Stimulated activated naive B cell treated with anti-CD40 and anti-IgM and Interleukin-4, amounts not matched to agents 10 μg/mL and 1 μg/mL and 100 μg/mL, for 72 hours (primary cell): ENCODE data around the gene RERE.

Source experiments
- ATAC-seq, 2 donors: fragments of 150-1000 bp; cut with Tn5 transposase; replicated peaks; 2 replicates each; pipeline ENCODE4 v1.10.0; 2021; ENCODE audit warnings: moderate library complexity in 1 of 2
- DNase-seq: peaks from one replicate; pipeline ENCODE4 v3.0.0; 2021
- H3K27ac Mint-ChIP-seq: one replicate; pipeline ENCODE4 v1.8.0; 2022; ENCODE audit warnings: mild to moderate bottlenecking, mixed read lengths
- H3K27me3 Mint-ChIP-seq, 2 donors: one replicate each; pipeline ENCODE4 v1.8.0; 2022; ENCODE audit warnings: mixed read lengths in 2 of 2
- H3K36me3 Mint-ChIP-seq, 2 donors: one replicate each; pipeline ENCODE4 v1.8.0; 2022; ENCODE audit warnings: mixed read lengths in 2 of 2, mild to moderate bottlenecking in 1 of 2
- H3K4me1 Mint-ChIP-seq, 2 donors: one replicate each; pipeline ENCODE4 v1.8.0; 2022; ENCODE audit warnings: mixed read lengths in 2 of 2, mild to moderate bottlenecking in 1 of 2
- H3K4me3 Mint-ChIP-seq, 2 donors: one replicate each; pipeline ENCODE4 v1.8.0; 2022; ENCODE audit warnings: mild to moderate bottlenecking in 2 of 2, mixed read lengths in 2 of 2, moderate library complexity in 1 of 2
- H3K9me3 Mint-ChIP-seq, 2 donors: one replicate each; pipeline ENCODE4 v1.8.0; 2022; ENCODE audit warnings: mixed read lengths in 2 of 2, mild to moderate bottlenecking in 1 of 2

RERE gene

DNA sequence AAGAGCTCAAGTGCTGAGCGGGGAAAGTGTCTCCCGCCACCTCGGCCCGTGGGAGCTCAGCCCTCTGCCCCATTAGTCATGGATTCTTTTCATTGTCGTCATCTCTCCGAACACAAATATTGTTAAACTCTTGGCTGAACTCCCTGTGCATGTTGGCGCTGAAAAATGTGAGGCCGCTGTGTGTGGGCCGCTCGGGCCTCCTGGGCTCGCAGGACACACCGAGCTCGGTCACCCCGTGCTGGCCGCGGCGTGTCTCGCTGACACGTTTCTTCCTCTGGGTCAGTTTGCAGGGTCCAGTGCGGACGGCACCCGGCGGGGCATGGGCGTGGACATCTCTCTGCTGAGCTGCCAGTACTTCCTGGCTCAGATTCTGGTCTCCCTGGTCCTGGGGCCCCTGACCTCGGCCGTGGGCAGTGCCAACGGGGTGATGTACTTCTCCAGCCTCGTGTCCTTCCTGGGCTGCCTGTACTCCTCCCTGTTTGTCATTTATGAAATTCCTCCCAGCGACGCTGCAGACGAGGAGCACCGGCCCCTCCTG lies 473.9 kb downstream of the RERE start:
- Mint-ChIP-seq H3K27ac (no peak overlapping the region), H3K4me3 (no peak overlapping the region), H3K4me1 (no peaks in the 10 kb centered on the region), H3K9me3 (no peaks in the 10 kb centered on the region), H3K27me3 (peaks cover 0 to 5% of the 10 kb centered on the region in 2 donors), H3K36me3 (peaks cover 0 to 4% of the 10 kb centered on the region in 2 donors)
- DNase-seq (no peak), ATAC-seq (no peak)

DNA sequence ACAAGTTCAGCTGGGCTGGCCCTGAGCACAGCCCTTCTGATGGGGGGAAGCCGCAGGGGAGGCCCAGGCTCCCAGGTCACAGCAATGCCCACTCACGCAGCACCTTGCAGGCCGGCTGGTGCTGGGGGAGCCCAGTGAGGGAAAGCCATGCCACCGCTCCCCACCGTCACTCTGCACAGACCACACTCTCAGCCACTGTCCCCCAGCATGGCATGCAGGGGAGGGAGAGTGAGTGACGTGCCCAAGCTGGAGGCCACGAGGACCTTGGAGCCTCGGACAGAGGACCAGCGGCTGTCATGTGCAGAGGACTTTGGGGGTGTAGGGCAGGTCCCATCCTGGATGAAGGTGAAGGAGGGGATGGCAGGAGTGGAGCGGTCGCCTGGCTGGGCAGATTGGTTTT lies 474.4 kb downstream of the RERE start:
- Mint-ChIP-seq H3K27ac (no peak overlapping the region), H3K4me3 (no peak overlapping the region), H3K9me3 (no peaks in the 10 kb centered on the region), H3K4me1 (no peaks in the 10 kb centered on the region), H3K27me3 (peaks cover 0 to 5% of the 10 kb centered on the region in 2 donors), H3K36me3 (peaks cover 0 to 4% of the 10 kb centered on the region in 2 donors)
- no peak for ATAC-seq
- DNase-seq: no peak

- no peak overlapping the region for H3K27ac Mint-ChIP-seq
- DNase-seq (no peak), ATAC-seq (no peak)
- no peaks in the 10 kb centered on the region for H3K4me1 Mint-ChIP-seq
- H3K36me3 Mint-ChIP-seq: peaks cover 0 to 4% of the 10 kb centered on the region in 2 donors
- no peak overlapping the region for H3K4me3 Mint-ChIP-seq
- peaks cover 0 to 5% of the 10 kb centered on the region in 2 donors for H3K27me3 Mint-ChIP-seq
- H3K9me3 Mint-ChIP-seq: no peaks in the 10 kb centered on the region
Observed at GRCh38 chr1:8342325-8342724, 475.1 kb downstream of the RERE start.

DNA sequence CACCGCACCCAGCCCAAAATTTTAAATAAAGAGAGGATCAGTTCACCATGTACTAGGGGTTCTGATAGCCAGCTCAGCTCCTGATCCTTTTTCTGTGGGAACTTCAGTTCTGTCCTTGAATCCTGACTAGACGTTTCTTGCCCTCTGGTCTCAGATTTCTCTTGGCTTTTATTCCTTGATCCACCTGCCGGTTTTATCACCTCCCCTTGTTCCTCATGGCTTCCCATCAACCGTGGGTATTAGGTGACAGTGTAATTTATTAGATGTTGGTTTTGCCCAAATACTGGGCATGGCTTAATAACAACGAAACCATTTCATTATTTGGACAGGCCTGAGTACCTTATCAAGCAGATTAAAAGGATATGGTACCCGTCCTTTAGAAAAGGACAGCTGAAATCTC lies 477.0 kb downstream of the RERE start:
- no peak for DNase-seq
- Mint-ChIP-seq H3K36me3 (peaks cover 1 to 7% of the 10 kb centered on the region in 2 donors), H3K9me3 (peaks cover 2 to 4% of the 10 kb centered on the region in 2 donors), H3K4me1 (no peaks in the 10 kb centered on the region), H3K27ac (no peak overlapping the region), H3K4me3 (no peak overlapping the region), H3K27me3 (peaks cover 0 to 5% of the 10 kb centered on the region in 2 donors)
- ATAC-seq: no peak

DNA sequence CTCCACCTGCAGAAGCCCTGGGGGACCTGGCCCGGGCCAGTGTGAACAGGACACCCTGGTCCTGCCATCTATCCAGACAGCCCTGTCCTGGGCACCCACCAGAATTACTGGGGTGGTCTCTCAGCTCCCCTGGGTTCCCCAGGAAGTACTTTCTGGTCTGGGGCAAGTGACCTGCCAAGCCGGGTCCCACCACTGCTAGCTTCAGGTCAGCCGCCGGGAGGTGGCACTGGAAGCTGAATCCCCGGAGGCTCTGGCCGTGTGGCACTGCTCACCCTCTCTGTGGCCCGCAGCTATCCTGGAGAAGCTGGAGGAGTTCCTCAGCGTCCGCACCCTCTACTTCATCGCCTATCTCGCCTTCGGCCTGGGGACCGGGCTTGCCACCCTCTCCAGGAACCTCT lies 478.2 kb downstream of the RERE start:
- no peak overlapping the region for H3K27ac Mint-ChIP-seq

DNA sequence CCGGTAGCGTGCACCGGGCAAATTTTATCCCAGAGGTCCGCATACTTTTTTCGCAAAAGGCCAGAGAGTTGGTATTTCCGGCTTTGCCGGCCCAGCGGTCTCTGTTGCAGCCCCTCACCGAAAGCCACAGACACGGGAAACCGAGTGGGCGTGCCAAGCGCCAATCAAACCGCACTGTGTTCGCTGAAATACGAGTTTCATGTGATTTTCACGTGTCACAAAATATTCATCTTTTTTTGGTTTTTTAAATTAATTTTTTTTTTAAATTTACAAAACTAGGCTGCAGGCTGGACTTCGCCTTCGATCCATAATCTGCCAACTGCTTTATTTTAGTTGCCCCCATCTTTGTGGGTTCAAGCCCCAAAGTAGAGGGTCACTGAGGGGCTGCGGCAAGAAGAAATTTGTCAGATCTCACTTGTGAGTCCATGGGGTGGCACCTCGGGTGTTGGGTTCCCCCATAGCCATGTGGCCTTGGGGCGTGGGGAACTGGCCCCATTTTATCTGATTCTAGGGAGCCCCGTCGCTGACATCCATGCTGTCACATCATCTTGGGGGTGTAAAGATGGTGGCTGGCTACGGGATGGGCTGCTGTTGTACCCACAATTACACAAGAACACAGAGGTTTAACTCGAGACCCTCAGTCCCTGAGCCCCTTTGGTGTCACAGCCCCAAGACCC lies 478.8 kb downstream of the RERE start:
- no peak for ATAC-seq
- Mint-ChIP-seq H3K9me3 (peaks cover 2 to 4% of the 10 kb centered on the region in 2 donors), H3K27ac (no peak overlapping the region), H3K36me3 (peaks cover 3 to 7% of the 10 kb centered on the region in 2 donors), H3K4me1 (no peaks in the 10 kb centered on the region), H3K4me3 (no peak overlapping the region), H3K27me3 (peaks cover 0 to 5% of the 10 kb centered on the region in 2 donors)
- no peak for DNase-seq

More for the DNA sequence above, 478.2 kb downstream of the RERE start:
- Mint-ChIP-seq H3K9me3 (peaks cover 2 to 4% of the 10 kb centered on the region in 2 donors), H3K4me1 (no peaks in the 10 kb centered on the region), H3K4me3 (no peak overlapping the region), H3K27me3 (peaks cover 0 to 5% of the 10 kb centered on the region in 2 donors), H3K36me3 (peaks cover 3 to 7% of the 10 kb centered on the region in 2 donors)
- ATAC-seq: no peak
- no peak for DNase-seq

DNA sequence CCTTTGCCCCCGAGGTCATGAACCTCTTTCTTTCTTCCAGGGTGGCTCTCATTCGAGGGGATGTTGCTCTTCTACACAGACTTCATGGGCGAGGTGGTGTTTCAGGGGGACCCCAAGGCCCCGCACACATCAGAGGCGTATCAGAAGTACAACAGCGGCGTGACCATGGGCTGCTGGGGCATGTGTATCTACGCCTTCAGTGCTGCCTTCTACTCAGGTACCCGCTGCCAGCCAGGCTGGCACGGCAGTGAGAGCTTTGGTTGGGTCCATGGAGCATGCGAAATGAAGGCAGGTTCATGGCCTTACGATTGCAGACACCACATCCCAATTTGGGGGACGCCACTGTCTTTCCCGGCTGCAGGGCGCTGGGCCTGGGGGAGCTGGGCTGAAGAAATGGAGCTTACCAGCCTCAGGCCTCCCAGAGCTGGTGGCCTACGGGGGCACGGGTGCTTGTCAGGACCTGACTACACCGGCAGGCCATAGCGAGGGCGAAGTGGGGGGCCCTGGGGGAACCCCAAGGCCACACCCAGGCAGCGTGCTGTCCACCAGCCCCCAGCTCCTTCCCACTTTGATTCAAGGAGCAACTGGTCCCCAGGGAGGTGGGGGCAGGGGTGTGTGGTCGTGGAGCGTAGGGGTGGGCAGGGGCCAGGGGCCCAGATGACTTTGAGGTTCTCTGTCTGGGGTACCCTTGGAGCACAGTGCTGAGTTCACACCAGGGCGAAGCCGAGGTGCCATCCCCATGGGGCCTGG lies 479.5 kb downstream of the RERE start:
- Mint-ChIP-seq H3K9me3 (peaks cover 2 to 4% of the 10 kb centered on the region in 2 donors), H3K36me3 (peaks cover 3 to 7% of the 10 kb centered on the region in 2 donors), H3K27ac (no peak overlapping the region), H3K4me1 (no peaks in the 10 kb centered on the region), H3K4me3 (no peak overlapping the region), H3K27me3 (peaks cover 0 to 5% of the 10 kb centered on the region in 2 donors)
- no peak for DNase-seq
- no peak for ATAC-seq

- Mint-ChIP-seq H3K36me3 (peaks cover 3 to 7% of the 10 kb centered on the region in 2 donors), H3K4me1 (no peaks in the 10 kb centered on the region), H3K4me3 (no peak overlapping the region), H3K27ac (no peak overlapping the region), H3K9me3 (peaks cover 2 to 4% of the 10 kb centered on the region in 2 donors), H3K27me3 (peaks cover 0 to 5% of the 10 kb centered on the region in 2 donors)
- no peak for ATAC-seq
- no peak for DNase-seq
Observed at GRCh38 chr1:8335246-8335645, 482.2 kb downstream of the RERE start.

- Mint-ChIP-seq H3K36me3 (peaks cover 3% of the 10 kb centered on the region in 2 donors), H3K4me3 (no peak overlapping the region), H3K27me3 (peaks cover 0 to 1% of the 10 kb centered on the region in 2 donors), H3K27ac (no peak overlapping the region), H3K9me3 (peaks cover 2 to 4% of the 10 kb centered on the region in 2 donors), H3K4me1 (no peaks in the 10 kb centered on the region)
- DNase-seq (no peak), ATAC-seq (no peak)
Observed at GRCh38 chr1:8334106-8334851, 483.2 kb downstream of the RERE start.

DNA sequence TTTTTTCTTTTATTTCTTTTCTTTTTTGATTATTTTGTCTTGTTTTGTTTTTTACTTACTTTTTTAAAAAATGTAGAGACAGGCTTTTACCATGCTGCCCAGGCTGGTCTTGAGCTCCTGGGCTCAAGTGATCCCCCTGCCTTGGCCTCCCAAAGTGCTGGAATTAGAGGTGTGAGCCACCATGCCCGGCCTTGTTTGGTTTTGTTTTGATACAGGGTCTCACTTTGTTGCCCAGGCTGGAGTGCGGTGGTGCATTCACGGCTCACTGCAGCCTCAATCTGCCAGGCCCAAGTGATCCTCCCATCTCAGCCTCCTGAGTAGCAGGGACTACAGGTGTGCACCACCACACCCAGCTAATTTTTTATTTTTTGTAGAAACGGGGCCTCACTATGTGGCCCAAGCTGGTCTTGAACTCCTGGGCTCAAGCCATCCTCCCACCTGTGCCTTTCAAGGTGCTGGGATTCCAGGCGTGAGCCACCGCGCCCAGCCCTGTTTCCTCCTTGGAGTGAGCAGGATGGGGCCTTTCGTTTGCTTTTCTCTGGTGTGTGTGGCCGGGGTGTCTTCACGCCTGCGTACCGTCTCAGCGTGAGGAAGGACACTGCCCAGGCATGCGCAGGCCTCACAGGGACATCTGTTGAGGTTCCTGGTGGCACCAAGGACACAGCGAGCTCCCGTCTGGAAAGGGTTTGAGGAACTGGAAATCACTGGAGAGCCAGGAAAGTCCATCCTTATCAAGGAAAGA lies 484.0 kb downstream of the RERE start:
- ATAC-seq (no peak), DNase-seq (no peak)
- no peaks in the 10 kb centered on the region for H3K4me1 Mint-ChIP-seq
- no peak overlapping the region for H3K27ac Mint-ChIP-seq
- H3K4me3 Mint-ChIP-seq: no peak overlapping the region
- H3K9me3 Mint-ChIP-seq: peaks cover 2 to 4% of the 10 kb centered on the region in 2 donors
- H3K36me3 Mint-ChIP-seq: peaks cover 3% of the 10 kb centered on the region in 2 donors
- no peaks in the 10 kb centered on the region for H3K27me3 Mint-ChIP-seq

GRCh38 chr1:8332806-8333205 lies 484.6 kb downstream of the RERE start:
- no peak for ATAC-seq
- Mint-ChIP-seq H3K4me1 (no peaks in the 10 kb centered on the region), H3K27ac (no peak overlapping the region), H3K36me3 (peaks cover 3% of the 10 kb centered on the region in 2 donors), H3K9me3 (peaks cover 2 to 4% of the 10 kb centered on the region in 2 donors), H3K4me3 (no peak overlapping the region), H3K27me3 (no peaks in the 10 kb centered on the region)
- no peak for DNase-seq

- H3K27me3 Mint-ChIP-seq: no peaks in the 10 kb centered on the region
- peaks cover 0 to 1% of the 10 kb centered on the region in 2 donors for H3K36me3 Mint-ChIP-seq
- ATAC-seq (no peak), DNase-seq (no peak)
- H3K4me1 Mint-ChIP-seq: no peaks in the 10 kb centered on the region
- H3K27ac Mint-ChIP-seq: no peak overlapping the region
- H3K4me3 Mint-ChIP-seq: no peak overlapping the region
- no peaks in the 10 kb centered on the region for H3K9me3 Mint-ChIP-seq
Observed at GRCh38 chr1:8330271-8331125, 486.9 kb downstream of the RERE start.

DNA sequence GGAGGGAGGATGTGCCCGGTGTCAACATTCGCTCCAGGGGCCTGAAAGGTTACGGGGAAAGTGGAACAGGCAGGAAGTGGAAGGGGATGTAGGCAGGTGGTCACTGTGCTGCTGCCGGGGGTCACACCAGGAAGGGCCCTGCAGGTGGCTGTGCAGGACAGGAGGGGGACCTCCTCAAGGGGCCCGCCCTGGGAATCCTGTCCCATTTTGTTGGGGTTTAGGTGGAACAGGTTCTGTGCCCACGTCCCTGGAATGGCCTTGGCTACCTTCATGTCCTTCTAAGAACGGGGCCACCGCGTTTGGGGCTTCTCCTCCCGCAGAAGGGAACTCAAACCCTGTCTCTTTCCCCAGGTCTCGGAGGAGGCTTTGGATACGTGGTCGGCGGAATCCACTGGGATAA lies 487.6 kb downstream of the RERE start:
- Mint-ChIP-seq H3K36me3 (peaks cover 0 to 1% of the 10 kb centered on the region in 2 donors), H3K27ac (no peak overlapping the region), H3K4me3 (no peak overlapping the region), H3K9me3 (no peaks in the 10 kb centered on the region), H3K27me3 (no peaks in the 10 kb centered on the region), H3K4me1 (no peaks in the 10 kb centered on the region)
- no peak for ATAC-seq
- DNase-seq: no peak
